GM19395 (cell line): Measurements from ENCODE around the gene MYBBP1A.

Experiments
- ATAC-seq: cut with Tn5 transposase; IDR thresholded peaks from one replicate; pipeline ENCODE4 v1.9.1; 2021; ENCODE audit warnings: mild to moderate bottlenecking, moderate library complexity; ENCODE audit not compliant: unreplicated experiment

MYBBP1A gene

DNA sequence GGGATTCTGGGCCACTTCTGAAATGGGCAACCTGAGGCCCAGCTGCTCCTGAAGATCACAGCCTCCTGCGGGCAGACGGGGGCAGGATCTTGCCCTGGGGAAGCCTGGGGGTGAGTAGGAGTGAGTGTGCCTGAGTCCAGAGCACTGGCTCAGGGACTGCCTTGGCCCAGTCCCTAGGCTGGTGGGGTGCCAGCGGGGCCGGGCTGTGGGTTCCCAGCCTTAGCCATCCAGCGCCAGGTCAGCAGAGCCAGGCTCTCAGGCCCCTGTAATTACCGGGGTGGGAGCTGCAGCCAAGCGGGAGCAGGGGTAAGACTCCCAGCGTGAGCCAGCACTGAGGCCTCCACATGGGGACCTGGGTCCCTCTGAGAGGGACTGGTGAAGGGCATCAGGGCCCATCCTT, 48.3 kb downstream of the MYBBP1A start:
- no peak for ATAC-seq

DNA sequence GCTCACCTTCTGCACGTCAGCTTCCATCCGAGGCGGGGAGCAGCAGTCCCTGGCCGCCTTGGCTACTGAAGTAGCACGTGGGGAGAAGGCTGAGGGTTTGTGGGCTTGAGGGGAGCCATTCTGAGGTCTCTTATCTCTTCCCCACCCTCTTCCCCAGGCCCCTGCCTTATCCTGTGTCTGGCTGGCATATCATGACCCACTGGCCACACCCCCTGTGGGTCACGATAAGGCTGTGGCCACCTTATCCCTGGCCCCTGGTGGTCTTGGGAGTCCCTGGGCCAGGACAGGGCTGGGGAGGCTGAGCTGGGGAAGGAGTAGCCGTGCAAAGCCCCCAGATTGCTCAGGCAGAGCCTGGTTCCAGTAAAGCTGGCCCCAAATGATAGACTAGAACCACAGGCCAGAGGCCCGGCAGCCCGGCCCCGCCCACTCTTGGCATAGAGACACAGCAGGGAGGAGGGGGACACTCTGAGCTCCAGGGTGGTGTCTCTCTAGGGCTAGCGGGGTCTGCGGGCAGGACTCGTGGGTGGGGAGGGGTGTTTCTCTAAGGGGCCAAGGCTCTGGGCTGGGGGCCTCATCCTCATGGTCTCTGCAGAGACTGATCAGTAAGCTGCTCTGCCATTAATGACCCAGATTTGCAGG, 48.9 kb downstream of the MYBBP1A start:
- ATAC-seq = no peak

DNA sequence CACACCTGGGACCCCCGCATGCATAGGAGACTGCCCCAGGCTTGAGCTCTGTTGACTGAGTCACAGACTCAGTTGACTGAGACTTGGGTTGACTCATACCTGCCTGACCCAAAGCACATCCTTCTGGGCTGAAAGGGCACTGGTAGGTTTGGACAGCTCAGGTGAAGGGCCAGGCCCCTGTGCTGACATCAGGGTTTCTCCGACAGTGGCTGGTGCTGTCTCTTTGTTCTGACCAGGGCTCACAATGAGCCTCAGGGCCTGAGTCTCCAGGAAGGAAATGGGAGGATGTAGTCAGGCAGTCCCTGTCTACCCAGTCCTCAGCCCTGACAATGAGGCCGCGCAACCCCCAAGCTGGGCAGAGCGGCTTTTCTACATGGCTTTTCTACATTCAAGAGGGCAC, 50.0 kb downstream of the MYBBP1A start:
- no peak for ATAC-seq

DNA sequence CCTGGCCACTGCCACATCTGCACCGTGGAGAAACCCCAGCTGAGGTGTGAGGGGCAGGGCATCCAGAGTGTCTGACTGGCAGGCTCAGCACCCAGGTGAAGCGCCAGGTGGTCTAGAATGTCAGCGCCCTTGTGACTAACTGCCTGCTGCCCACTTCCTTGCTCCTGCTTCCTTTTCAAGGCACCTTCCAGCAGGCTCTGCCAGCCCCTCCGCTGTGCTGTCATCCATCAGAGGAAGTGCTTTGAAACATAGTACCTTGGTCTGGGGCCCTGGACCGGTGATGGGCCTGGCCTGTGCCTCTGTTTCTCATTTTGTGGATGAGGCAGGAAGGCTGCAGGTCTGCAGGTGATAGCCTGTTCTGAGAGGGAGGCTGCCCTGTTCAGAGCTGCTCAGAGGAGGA, 51.0 kb downstream of the MYBBP1A start:
- ATAC-seq = no peak

DNA sequence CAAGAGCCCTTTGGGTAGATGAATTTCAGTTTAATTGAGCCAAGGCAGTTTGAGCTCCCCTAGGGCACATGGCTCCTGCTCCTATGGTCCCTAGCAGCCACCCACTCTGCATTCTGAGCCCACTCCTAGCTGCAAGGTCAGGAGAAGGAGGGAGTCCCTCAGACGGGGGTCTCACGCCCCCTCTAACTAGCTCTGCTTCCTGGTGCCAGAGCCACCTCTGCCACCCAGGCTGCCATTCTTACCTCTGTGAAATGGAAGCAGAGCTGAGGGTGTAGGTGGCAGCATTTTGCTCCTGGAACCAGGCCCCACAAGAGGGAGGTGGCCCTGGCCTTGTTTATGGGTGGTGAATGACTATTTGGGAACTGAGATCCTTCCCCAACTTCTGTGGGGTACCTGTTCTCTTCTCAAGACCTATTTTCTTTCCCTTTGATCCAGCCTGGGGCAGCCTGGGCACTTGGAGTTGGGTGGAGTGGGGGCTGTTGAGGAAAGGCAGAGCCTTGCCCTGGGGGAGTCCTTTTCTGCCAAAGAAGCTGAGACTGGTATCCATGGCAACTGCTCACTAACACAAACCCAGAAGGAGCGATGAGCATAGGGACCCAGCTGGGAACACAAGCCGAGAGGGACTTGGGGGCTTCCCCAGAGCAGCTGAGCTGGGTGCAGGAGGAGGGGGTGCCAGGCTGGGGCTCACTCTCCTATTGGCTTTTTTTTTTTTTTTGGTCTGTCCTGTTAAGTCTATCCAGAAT, 51.7 kb downstream of the MYBBP1A start:
- ATAC-seq = no peak

DNA sequence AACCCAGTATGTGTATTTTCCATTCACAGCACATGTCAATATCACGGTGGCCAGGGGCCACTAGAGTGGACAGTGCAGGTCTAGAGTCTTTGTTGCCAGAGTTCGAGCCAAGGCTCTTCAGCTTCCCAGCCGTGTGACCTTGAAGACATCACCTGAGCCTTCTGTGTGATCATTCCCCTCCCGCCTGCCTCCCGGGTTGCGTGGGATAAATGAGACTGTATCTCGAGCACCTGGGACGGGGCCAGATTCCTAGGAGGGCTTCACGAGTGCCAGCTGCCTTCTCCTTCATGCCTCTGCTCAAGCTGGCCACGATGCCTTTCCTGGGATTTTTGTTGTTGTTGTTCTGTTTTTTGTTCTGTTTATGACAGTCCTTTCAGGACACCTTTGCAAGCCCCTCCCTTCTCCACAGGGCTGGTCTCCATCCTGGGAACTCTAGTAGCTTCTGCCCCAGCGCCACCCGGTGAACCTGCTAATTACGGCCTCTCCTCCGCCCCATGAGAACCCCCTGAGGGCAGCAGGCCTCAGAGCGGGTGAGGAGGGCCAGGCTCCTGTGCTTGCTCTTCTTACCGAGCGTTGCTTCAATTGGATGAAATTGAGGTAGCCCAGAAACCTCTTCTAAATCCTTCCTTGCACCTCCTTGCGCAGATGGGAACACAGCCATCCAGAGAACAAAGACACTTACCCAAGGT, 52.6 kb downstream of the MYBBP1A start:
- ATAC-seq = no peak

DNA sequence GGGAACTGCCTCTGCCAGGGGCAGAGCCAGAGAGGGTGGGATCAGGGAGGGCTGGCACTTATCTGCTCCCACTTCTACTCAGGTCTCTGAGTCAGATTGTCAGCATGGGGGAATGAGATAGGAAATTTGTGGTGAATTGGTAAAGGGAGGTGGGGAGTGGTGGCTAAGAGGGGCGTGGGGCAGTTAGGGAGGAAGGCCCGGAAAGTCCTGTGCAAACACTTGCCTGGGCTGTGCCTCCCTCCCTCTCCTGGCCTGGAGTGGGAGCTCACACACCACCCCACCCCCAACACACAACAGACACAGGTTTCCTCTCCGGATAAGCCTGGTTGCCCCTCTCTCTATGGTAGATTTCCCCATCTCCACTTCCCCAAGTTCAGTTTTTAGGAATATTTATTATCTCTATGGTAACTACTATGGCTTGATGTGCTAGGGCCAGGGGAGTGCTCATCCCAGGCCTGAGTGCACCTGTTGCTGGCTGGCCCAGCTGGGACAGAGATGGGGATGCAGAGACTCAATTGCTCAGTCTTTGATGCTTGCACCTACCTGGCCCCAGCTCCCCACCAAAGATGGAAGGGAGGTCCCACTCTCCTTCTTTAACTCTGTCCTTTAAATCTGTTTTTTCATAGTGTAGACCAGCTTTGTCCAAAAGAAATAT, 53.8 kb downstream of the MYBBP1A start:
- no peak for ATAC-seq

DNA sequence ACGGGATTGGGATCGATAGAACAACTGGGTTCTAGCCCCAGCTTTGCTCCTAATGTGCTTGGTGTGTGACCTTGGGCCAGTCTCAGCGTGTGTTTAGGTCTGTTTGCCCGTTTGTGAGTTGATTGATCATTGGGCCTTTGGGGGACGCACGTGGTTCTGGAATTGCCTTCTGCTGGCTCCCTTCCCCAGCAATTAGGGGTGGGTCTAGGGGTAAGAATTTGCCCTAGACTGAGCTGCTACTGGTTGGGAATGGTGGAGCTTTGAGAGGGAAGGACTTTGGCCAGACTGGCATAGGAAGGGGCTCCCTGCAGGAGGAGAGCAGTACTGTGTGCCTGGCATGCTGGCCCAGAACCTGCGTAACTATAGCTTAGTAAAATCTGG, 55.0 kb downstream of the MYBBP1A start:
- no peak for ATAC-seq

DNA sequence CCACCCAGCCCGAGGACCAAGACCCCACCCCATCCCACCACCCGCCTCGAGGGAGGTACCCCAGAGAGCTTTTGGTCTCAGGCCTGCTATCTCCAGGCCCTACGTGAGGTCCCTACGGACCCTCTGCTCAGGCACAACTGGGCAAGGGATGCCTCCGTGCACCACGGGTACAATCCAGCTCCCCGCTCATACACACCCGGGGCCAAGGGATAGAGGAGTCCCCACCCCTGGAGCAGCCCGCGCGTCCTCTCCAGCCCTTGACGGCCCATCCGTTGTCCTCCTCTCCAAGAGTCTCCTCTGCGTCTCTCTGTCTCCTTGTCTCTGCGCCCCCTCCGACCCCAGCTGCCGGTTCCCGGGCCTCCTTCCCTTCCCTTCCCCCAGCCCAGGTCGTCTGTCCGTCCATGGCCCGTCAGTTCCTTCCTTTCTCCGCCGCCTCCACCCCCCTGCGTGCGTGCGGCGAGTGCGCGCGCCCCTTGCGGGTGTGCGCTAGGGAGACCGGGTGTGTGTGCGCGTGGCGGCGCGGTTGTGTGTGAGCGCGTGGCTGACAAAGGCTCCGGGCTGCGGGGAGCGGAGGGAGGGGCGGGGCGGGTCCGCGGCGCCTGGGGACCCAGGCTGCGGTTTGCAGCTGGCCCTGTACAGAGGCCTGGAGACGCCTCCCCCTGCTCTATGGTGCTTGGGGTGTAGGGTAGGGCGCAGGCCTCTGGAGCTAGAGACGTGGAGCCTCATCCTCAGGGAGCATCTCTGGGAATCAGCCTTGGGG, 55.6 kb downstream of the MYBBP1A start:
- no peak for ATAC-seq

DNA sequence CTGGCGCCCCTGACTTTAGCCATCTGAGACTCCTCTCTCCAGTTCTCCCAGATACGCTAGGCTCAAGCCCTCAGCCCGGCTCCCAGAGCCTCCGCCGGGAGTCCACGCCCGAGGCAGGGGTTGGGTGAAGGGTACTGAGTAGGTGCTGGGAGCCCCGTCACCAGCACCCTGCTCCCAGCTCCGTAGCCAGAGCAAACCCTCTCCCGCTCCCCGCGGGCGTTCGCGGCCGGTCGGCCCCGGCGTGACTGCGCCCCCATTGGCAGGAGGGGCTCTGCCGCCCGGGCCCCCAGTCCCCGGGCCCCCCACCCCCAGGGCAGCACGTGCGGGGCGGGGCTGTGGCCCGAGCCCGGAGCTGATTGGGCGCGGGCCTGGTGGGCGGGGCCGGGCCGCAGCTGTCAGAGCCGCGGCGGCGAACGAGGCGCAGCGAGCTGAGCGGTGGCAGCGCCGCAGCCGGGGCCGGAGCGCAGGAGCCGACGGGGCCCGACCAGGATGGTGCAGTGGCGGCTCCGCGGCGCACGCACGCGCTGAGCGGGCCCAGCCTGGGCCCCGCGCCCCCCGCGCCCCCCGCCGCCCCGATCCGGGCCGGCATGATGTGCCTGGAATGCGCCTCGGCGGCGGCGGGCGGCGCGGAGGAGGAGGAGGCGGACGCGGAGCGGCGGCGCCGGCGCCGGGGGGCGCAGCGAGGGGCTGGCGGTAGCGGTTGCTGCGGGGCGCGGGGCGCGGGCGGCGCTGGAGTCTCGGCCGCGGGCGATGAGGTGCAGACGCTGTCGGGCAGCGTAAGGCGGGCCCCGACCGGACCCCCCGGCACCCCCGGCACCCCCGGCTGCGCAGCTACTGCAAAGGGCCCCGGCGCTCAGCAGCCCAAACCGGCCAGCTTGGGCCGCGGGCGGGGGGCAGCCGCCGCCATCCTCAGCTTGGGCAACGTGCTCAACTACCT, 56.5 kb downstream of the MYBBP1A start, which contains the start of gene SPNS2:
SPNS2 (plus strand) TSS at position 421 of the 937 bp plus-strand sequence; CDS start at position 588, 167 bp downstream.
- ATAC-seq = peak; percentile 54

DNA sequence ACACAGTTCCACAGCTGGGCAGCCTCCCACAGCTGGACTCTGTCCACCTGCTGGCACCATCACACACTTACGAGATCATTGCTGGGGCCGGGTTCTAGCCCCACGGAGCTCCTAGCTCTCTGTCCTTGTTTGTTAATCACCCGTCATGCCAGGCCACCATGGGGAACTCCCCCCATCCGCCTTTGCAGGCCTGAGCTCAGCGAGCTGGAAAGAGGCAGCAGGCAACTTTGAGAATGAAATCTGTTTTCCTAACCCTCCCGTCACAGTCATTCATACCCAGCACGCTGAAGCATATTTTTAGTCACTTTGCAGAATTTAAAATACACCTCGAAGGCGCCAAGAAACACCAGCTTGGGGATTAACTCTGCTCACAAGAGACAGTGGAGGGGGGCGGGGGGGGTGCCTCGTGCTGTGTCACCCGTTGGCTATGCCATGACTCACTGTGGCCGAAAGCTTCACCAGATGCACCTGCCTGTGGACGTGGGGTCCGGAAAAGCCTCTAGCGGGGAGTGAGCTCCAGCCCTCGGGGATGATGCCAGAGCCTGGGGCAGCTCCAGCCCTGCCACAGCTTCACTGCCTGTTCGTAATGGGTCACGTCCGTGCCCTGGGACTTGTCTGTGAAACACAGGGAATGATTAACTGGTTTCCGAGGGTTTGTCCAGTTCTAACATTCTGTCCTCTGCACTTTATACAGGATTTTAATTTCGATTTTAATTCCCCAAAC, 57.9 kb downstream of the MYBBP1A start:
- ATAC-seq = no peak

DNA sequence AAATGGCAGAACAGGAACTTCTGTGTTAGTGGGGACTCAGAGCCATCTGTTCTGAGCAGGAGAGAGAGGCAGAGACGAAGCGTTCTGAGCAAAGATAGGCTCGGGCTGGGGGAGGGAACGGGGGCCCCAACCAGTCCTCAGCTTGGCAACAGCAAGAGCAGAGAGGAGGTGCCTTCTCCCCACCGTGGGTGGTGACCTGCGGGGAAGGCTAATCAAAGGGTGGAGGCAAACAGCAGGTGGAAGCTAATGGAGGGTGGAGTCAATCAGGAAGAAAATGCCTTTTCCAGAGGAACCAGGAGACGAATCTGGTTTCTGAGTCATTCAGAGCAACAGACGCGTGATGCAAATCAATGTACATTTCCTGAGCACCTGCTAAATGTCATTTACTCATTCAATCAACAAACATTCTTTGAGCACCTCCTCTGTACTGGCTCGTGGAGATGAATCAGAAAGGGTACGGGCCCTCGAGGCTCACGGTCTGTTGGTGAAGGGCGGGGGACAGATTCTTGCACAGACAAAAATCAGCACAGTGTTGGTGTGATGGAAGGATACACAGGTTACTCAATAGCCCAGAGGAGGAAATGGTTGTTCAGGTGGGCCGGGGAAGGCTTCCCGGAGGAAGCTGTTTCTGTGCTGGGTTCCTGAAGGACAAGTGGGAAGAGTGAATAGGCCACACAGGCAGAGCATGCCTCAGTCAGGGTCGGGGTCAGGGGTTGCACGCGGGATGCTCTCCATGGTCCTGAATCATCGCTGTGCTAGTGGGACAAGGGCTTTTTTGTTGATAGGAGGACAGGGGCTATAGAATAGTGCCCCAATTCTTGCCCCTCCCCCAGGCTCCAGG, 62.2 kb downstream of the MYBBP1A start:
- no peak for ATAC-seq

DNA sequence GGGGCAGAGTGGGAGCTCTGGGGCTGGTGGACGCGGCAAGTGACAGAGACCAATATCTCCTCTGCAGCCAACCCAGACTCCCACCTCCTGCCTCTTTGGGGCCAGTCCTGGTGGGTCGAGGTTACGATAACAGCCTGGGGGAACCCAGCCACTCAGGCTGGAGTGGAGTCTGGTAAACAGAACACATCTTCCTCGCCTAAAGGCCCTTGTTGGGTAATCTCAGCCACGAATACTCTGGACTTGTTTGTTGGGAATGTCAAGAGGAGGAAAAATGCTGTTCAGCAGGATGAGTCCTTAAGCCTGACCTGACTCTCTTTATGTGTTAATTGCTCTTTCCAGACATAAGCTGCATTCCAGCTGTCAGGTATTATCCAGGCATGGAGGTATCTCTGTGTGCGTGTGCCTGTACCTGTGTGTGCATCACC, 64.5 kb downstream of the MYBBP1A start:
- no peak for ATAC-seq

DNA sequence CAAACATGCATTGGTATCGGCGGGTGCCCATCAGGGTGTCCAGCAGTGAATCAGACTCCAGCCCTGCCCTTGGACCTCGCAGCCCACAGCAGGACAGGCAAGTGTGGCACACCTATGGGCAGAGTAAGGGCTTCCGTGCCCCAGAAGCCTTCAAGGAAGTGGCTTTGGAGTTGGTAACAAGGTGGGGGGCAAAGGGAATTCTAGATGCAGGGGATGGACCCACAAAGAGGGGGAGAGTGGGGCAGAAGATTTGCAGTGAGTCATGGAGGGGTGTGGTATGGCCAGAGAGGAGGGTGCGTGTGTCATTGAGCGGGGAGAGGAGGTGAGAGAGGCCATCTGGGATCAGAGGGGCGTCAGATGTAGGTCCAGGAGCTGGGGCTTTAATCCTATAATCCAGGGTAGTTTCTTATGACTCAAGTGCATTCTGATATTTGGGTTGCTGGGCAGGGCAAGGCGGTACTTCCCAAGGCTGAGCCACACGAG, 65.0 kb downstream of the MYBBP1A start:
- no peak for ATAC-seq

DNA sequence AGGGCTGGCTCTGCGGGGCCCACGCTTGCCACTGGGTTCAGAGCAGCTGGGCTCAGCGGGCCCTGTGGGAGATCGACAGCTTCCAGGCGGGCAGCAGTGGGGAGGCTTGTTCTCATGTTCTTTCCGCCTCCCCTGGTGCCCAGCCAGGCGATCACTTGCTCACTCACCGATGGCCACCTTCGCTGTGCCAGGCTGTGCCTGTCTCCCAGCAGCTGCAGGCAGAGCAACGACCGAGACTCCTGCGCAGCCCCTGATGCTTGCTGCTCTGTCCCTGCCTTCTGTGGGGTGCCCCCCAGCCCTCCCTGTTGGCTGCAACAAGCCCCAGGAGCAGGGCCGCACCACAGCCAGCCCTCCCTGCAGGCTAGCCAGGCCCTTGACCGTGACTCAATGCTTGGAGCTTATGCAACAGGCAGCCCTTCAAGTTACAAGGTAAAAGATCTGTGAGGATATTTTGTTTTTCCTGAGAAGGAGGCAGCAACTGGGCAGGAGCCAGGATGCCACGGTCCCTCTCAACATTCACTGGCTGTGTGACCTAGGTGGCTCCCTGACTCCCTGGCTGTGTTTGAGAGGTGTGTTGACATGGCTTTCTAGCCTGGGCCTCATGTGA, 66.1 kb downstream of the MYBBP1A start:
- no peak for ATAC-seq
